Measurements from ENCODE around the gene PARP4. TPM values are rescaled to one million over a fixed set of nuclear protein-coding genes. Genes with fewer than 3 reads are reported as not detected.
"Not testable (repeated sequence)": the region's sequence is repeated elsewhere in the genome, so short reads cannot be mapped to it uniquely, and the experiment has no call there.

The PARP4 gene
- total RNA-seq, 1 experiment from 2014 or later = 25.9 TPM

GRCh38 chr13:24497742-24498141 is 14.8 kb downstream of the PARP4 start:
- Mint-ChIP-seq H3K4me3 (no peak overlapping the region), H3K27me3 (ENCODE audit: low read depth) (no peaks in the 10 kb centered on the region), H3K27ac (no peak overlapping the region; a peak in 1 of 7 replicates), H3K36me3 (ENCODE audit: insufficient read depth in 1 of 3, low read depth in 3 of 3) (peaks cover 18 to 54% (median 48%) of the 10 kb centered on the region in 3 experiments; a peak in 6 of 7 replicates), H3K9me3 (no peaks in the 10 kb centered on the region), H3K4me1 (peaks cover 0 to 3% of the 10 kb centered on the region in 2 experiments; a peak in 1 of 4 replicates)
- H3K23me2 ChIP-seq (ENCODE audit: insufficient read length, low read depth, low read length, poor library complexity, severe bottlenecking) = no peaks in the 10 kb centered on the region
- no peak overlapping the region for H3K4ac ChIP-seq (ENCODE audit: low read depth, low read length)
- H3K56ac ChIP-seq (ENCODE audit: insufficient read length, low read depth, low read length) = no peak overlapping the region
- no peaks in the 10 kb centered on the region for H4K20me1 ChIP-seq (ENCODE audit: control insufficient read depth, insufficient read depth, insufficient read length)
- no peak overlapping the region for H3K27ac ChIP-seq (ENCODE audit: insufficient read length, low read depth, low read length)
- DNase-seq = no peak
- H3K79me2 ChIP-seq (ENCODE audit: insufficient read depth, low read length) = no peaks in the 10 kb centered on the region
- H3K9ac ChIP-seq (ENCODE audit: extremely low read depth, insufficient read length, low read length) = no peak overlapping the region
- no CpG with 5 or more reads among the region's 1 CpG for WGBS (ENCODE audit: extremely low coverage, insufficient read length, low lambda C conversion rate)
- H4K5ac ChIP-seq (ENCODE audit: insufficient read length, low read depth, low read length) = no peak overlapping the region
- H2BK120ac ChIP-seq (ENCODE audit: low read depth, low read length, poor library complexity, severe bottlenecking) = no peak overlapping the region
- H2BK12ac ChIP-seq (ENCODE audit: insufficient read length, low read depth, low read length) = no peak overlapping the region
- no peak overlapping the region for H3K18ac ChIP-seq (ENCODE audit: insufficient read length, low read depth, low read length)
- H3T11ph ChIP-seq (ENCODE audit: low read length) = no peak overlapping the region
- H2AK5ac ChIP-seq (ENCODE audit: insufficient read length, low read length) = no peak overlapping the region
- H3K23ac ChIP-seq (ENCODE audit: insufficient read length, low read depth, low read length) = no peak overlapping the region
- no peak overlapping the region for H2AFZ ChIP-seq (ENCODE audit: low read length)
- H4K8ac ChIP-seq (replicated peaks; ENCODE audit: insufficient read length, low read depth, low read length) = no peak overlapping the region
- H3K14ac ChIP-seq (ENCODE audit: insufficient read depth, low read length) = no peak overlapping the region
- H4K91ac ChIP-seq (ENCODE audit: insufficient read length, low read depth, low read length) = no peak overlapping the region
- H3K4me2 ChIP-seq (ENCODE audit: insufficient read depth, insufficient read length, low read length) = no peak overlapping the region
- no peaks in the 10 kb centered on the region for H3K27me3 ChIP-seq (ENCODE audit: insufficient read depth, low read length)
- no peaks in the 10 kb centered on the region for H3K79me1 ChIP-seq (ENCODE audit: insufficient read depth, low read depth, low read length, poor library complexity, severe bottlenecking)
- no peak overlapping the region for H2BK15ac ChIP-seq (ENCODE audit: low read depth, low read length)
- TF ChIP-seq, protein P1, sequence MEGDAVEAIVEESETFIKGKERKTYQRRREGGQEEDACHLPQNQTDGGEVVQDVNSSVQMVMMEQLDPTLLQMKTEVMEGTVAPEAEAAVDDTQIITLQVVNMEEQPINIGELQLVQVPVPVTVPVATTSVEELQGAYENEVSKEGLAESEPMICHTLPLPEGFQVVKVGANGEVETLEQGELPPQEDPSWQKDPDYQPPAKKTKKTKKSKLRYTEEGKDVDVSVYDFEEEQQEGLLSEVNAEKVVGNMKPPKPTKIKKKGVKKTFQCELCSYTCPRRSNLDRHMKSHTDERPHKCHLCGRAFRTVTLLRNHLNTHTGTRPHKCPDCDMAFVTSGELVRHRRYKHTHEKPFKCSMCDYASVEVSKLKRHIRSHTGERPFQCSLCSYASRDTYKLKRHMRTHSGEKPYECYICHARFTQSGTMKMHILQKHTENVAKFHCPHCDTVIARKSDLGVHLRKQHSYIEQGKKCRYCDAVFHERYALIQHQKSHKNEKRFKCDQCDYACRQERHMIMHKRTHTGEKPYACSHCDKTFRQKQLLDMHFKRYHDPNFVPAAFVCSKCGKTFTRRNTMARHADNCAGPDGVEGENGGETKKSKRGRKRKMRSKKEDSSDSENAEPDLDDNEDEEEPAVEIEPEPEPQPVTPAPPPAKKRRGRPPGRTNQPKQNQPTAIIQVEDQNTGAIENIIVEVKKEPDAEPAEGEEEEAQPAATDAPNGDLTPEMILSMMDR (conservative IDR thresholded peaks at IDR 0.05) = no peak
- H3K4me1 ChIP-seq (ENCODE audit: insufficient read depth, low read length) = no peaks in the 10 kb centered on the region
- no peak overlapping the region for H2BK5ac ChIP-seq (ENCODE audit: insufficient read length, low read length)
- H3K9me3 ChIP-seq (ENCODE audit: control insufficient read depth, low read depth, low read length) = no peaks in the 10 kb centered on the region
- no peak overlapping the region for H2BK20ac ChIP-seq (ENCODE audit: low read depth, low read length, poor library complexity, severe bottlenecking)

DNA sequence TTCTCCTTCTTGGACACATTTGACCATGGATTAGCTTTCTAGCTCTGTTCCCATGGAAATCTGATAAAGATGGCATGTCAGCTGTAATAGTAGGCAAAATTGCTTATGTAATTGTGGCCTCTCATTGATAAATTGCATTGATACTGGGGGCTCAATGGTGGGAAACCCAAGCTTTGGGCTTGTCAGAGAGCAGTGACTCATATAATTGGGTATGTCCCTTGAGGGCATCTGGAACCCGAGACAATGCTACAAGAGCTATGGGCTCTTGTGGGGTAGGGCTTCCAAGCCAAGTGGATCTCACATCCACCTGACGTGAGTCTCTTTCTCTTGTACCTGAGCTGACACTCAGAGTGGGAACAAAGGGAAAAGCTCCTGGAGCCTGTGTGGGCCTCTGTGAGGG is 16.3 kb downstream of the PARP4 start:
- not testable (repeated sequence) for H3K18ac ChIP-seq (ENCODE audit: insufficient read length, low read depth, low read length); H3K27me3 ChIP-seq (ENCODE audit: insufficient read depth, low read length); H3K23me2 ChIP-seq (ENCODE audit: insufficient read length, low read depth, low read length, poor library complexity, severe bottlenecking); H3K4me1 Mint-ChIP-seq; DNase-seq; H3K14ac ChIP-seq (ENCODE audit: insufficient read depth, low read length); H2BK20ac ChIP-seq (ENCODE audit: low read depth, low read length, poor library complexity, severe bottlenecking); H3K79me1 ChIP-seq (ENCODE audit: insufficient read depth, low read depth, low read length, poor library complexity, severe bottlenecking); H3K27ac Mint-ChIP-seq; H3K9me3 ChIP-seq (ENCODE audit: control insufficient read depth, low read depth, low read length); H3K27ac ChIP-seq (ENCODE audit: insufficient read length, low read depth, low read length); H3K4me2 ChIP-seq (ENCODE audit: insufficient read depth, insufficient read length, low read length); H2BK120ac ChIP-seq (ENCODE audit: low read depth, low read length, poor library complexity, severe bottlenecking); H2BK15ac ChIP-seq (ENCODE audit: low read depth, low read length); H2BK5ac ChIP-seq (ENCODE audit: insufficient read length, low read length); H3T11ph ChIP-seq (ENCODE audit: low read length); H2BK12ac ChIP-seq (ENCODE audit: insufficient read length, low read depth, low read length); H4K8ac ChIP-seq (replicated peaks; ENCODE audit: insufficient read length, low read depth, low read length); H2AK5ac ChIP-seq (ENCODE audit: insufficient read length, low read length); H2AFZ ChIP-seq (ENCODE audit: low read length); H4K91ac ChIP-seq (ENCODE audit: insufficient read length, low read depth, low read length); H4K5ac ChIP-seq (ENCODE audit: insufficient read length, low read depth, low read length); H3K4me1 ChIP-seq (ENCODE audit: insufficient read depth, low read length); H3K4ac ChIP-seq (ENCODE audit: low read depth, low read length); H3K27me3 Mint-ChIP-seq (ENCODE audit: low read depth); H3K23ac ChIP-seq (ENCODE audit: insufficient read length, low read depth, low read length); H3K9me3 Mint-ChIP-seq; H3K79me2 ChIP-seq (ENCODE audit: insufficient read depth, low read length); H4K20me1 ChIP-seq (ENCODE audit: control insufficient read depth, insufficient read depth, insufficient read length); H3K9ac ChIP-seq (ENCODE audit: extremely low read depth, insufficient read length, low read length); H3K4me3 Mint-ChIP-seq; H3K56ac ChIP-seq (ENCODE audit: insufficient read length, low read depth, low read length)
- WGBS (ENCODE audit: extremely low coverage, insufficient read length, low lambda C conversion rate) = no CpG with 5 or more reads among the region's 2 CpGs
- H3K36me3 Mint-ChIP-seq (ENCODE audit: insufficient read depth in 1 of 3, low read depth in 3 of 3) = peaks cover 18 to 62% (median 45%) of the 10 kb centered on the region in 3 experiments; a peak in 6 of 7 replicates

All from H9 (cell line).